ENCODE measurements around the gene KIAA2012.

DNA sequence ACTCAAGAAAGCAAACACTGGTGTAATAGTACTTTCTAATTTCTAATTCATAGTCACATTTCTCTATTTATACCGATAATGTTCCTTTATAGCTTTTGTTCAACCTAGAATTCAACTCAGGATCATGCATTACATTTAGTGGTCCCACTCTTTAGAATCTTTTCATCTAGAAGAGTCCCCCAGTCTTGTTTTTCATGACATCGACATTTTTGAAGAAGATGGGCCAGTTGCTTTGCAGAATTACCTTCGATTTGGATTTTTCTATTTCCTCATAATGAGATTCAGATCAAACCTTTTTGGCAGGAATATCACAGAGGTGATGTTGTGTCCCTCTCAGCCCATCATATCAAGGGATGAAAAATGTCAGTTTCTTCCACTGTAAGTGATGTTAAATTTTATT is 35.3 kb downstream of the KIAA2012 start:
- TF ChIP-seq, protein P1, sequence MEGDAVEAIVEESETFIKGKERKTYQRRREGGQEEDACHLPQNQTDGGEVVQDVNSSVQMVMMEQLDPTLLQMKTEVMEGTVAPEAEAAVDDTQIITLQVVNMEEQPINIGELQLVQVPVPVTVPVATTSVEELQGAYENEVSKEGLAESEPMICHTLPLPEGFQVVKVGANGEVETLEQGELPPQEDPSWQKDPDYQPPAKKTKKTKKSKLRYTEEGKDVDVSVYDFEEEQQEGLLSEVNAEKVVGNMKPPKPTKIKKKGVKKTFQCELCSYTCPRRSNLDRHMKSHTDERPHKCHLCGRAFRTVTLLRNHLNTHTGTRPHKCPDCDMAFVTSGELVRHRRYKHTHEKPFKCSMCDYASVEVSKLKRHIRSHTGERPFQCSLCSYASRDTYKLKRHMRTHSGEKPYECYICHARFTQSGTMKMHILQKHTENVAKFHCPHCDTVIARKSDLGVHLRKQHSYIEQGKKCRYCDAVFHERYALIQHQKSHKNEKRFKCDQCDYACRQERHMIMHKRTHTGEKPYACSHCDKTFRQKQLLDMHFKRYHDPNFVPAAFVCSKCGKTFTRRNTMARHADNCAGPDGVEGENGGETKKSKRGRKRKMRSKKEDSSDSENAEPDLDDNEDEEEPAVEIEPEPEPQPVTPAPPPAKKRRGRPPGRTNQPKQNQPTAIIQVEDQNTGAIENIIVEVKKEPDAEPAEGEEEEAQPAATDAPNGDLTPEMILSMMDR (IDR thresholded peaks at IDR 0.05; ENCODE audit: low read depth, low read length), result no peak
- TF ChIP-seq EZH2phosphoT487 (IDR thresholded peaks at IDR 0.05; ENCODE audit: low read depth), result no peak

Data from OCI-LY3 (cell line).